DND-41 (cell line): ENCODE data around the gene MYH7.
"Not testable (repeated sequence)": the region's sequence is repeated elsewhere in the genome, so short reads cannot be mapped to it uniquely, and the experiment has no call there.

Source experiments
- EZH2 ChIP-seq: IDR thresholded peaks from 3 replicates; pipeline ENCODE4 v1.6.1; 2012; ENCODE audit warnings: borderline replicate concordance, low read depth, mild to moderate bottlenecking, moderate library complexity, low read length, inconsistent platforms; ENCODE audit not compliant: severe bottlenecking
- TF ChIP-seq, protein P1 (sequence below): IDR thresholded peaks from 2 replicates; pipeline ENCODE4 v1.5.1; 2012; ENCODE audit warnings: borderline replicate concordance, low read length, moderate library complexity, mild to moderate bottlenecking; ENCODE audit not compliant: poor library complexity, severe bottlenecking; ENCODE audit errors: extremely low read depth

DNA sequence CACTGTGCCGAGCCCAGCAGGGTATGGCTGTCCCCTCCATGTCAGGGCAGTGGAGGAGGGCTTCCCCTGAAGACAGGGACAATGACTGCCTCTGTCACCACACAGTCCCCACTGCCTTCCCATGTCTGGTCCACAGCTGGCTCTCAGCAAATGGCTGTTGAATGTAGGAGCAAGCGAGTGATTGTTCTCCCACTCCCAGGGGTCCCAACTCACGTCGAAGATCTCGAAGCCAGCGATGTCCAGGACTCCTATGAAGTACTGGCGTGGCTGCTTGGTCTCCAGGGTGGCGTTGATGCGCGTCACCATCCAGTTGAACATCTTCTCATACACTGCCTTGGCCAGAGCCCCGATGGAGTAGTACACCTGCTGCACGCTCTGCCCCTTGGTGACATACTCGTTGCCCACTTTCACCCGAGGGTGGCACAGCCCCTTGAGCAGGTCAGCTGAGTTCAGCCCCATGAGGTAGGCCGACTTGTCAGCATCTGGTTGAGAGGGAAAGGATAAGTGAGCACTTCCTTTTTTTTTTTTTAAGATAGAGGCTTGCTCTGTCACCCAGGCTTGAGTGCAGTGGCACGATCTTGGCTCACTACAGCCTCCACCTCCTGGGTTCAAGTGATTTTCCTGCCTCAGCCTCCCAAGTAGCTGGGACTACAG, 34.8 kb downstream of the MYH7 start:
- TF ChIP-seq, protein P1, sequence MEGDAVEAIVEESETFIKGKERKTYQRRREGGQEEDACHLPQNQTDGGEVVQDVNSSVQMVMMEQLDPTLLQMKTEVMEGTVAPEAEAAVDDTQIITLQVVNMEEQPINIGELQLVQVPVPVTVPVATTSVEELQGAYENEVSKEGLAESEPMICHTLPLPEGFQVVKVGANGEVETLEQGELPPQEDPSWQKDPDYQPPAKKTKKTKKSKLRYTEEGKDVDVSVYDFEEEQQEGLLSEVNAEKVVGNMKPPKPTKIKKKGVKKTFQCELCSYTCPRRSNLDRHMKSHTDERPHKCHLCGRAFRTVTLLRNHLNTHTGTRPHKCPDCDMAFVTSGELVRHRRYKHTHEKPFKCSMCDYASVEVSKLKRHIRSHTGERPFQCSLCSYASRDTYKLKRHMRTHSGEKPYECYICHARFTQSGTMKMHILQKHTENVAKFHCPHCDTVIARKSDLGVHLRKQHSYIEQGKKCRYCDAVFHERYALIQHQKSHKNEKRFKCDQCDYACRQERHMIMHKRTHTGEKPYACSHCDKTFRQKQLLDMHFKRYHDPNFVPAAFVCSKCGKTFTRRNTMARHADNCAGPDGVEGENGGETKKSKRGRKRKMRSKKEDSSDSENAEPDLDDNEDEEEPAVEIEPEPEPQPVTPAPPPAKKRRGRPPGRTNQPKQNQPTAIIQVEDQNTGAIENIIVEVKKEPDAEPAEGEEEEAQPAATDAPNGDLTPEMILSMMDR: not testable (repeated sequence)
- TF ChIP-seq EZH2: not testable (repeated sequence)
